Astrocyte of the cerebellum (primary cell): Measurements from ENCODE around the gene PLXDC1.

Experiments
- DNase-seq: peaks from one replicate; pipeline ENCODE4 v3.0.0-alpha.2; 2011; ENCODE audit warnings: low read depth
- H3K4me3 ChIP-seq: 2 replicates; pipeline ENCODE4 v1.5.1; 2011; ENCODE audit warnings: mild to moderate bottlenecking, low read depth, low read length, moderate library complexity
- CTCF ChIP-seq: IDR thresholded peaks from 2 replicates; pipeline ENCODE4 v1.5.1; 2012; ENCODE audit warnings: low read length, low read depth, moderate library complexity, mild to moderate bottlenecking; ENCODE audit errors: missing control alignments
- in situ Hi-C: cut with HindIII; loops from 2 replicates; pipeline ENCODE4 v1.10.0; 2017; ENCODE audit warnings: low sequenced_read_pairs

PLXDC1 gene

DNA sequence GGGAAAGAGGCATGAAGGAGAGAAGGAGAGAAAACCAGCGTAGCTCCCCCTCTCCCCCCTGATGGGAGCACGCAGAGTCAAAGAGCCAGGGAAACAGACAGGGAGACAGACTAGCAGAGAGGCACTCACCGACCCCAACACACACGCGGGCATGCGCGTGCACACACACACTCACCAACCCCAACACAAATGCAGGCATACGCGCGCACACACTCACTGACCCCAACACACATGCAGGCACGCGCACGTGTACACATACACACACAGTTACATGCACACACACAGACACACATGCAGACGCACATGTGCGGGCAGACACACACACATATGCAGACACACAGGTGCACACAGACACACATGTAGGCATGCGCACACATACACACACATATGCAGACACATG, 41.5 kb upstream of the PLXDC1 start:
- TF ChIP-seq CTCF, result no peak
- no peak overlapping the region for H3K4me3 ChIP-seq
- in situ Hi-C loops, result no loop called here
- no peak for DNase-seq

DNA sequence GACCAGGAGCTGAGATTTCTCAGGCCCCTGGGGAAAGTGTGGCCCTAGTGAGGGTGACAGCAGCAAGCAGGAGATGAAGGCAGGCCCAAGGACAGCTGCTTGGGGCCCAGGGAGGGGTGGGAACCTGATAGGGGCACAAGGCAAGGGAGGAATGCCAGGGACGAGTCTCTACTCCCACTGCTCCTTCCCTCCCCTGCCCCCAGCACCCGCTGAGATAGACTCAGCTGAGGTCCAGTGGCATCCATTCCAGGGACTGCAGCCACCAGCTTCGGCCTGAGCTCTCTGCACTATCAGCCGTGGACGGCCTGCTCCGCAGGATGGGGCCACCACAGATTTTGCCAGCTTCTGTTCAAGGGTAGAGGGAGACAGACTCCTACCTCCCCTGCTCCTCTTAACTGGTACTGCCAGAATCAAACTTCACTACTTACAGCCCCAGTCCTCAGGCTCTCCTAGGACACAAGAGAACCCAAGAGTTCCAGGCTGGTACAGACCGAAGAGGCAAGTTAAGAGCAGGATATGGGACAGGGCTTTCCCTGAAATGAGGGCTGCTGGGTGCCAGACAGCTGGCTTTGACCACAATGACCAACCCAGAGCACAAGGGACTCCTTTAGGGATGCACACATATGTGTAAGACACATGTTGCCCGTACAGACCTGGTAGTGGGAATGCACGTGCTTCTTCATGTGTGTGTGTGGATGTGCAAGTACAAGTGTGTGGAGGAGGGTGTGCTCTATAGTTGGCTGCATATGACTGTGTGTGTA, 40.5 kb upstream of the PLXDC1 start:
- in situ Hi-C loops, result no loop called here
- no peak overlapping the region for H3K4me3 ChIP-seq

DNA sequence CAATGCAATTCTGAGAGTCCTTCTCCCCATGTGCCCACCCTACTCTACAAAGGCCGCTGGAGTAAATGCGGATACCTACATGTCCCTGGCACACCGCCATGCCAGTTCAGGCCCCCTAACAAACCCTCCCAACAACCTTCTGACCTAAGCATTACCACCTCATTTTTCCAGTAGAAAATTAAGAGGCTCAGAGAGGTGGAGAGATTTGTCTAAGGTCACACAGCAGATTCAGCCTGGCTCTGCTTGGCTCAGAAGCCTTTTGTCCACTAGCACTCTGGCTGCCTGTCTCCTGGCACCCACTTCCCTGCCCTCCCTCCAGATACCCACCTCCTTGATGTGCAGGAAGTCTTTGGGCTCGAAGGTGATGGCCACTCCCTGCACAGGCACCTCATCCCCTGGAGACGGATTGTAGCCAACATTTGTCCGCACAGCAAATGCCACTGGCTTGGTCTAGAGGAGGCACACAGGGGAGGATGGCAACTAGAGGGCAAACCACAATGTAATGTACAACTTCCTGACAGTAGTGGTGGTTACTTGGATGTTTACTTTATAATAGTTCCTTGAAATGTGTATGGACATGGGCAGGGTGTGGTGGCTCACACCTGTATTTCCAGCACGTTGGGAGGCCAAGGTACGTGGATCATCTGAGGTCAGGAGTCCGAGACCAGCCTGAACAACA, 35.9 kb upstream of the PLXDC1 start:
- no peak overlapping the region for H3K4me3 ChIP-seq
- in situ Hi-C loops, result no loop called here
- TF ChIP-seq CTCF, result no peak
- no peak for DNase-seq

More for the DNA sequence above, 40.5 kb upstream of the PLXDC1 start:
- DNase-seq, result no peak
- TF ChIP-seq CTCF, result no peak

DNA sequence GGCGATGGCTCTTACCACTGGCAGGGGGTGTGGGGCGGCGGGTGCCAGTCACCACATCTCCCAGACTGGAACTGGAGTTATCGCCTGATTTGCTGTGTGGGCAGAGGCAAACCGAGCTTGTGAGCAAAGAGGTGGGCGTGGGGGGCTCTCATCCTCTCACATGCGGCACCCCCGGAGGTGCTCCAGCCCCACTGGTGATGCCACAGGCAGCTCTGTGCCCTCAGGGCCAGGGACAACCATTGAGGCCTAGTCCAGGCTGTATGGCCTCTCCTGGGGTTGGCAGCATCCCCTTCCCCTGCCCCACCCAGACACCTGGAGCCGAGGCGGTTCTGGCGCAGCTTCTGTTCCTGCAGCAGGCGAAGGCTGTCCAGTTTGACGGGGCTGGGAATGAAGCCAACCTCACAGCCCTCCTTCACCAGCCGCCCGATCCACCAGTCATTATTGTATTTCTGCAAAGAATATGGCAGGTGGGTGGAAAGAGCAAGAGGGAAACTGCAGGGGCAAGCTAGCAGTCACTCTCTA, 35.1 kb upstream of the PLXDC1 start:
- DNase-seq, result no peak
- TF ChIP-seq CTCF, result no peak
- no peak overlapping the region for H3K4me3 ChIP-seq
- in situ Hi-C loops, result no loop called here

DNA sequence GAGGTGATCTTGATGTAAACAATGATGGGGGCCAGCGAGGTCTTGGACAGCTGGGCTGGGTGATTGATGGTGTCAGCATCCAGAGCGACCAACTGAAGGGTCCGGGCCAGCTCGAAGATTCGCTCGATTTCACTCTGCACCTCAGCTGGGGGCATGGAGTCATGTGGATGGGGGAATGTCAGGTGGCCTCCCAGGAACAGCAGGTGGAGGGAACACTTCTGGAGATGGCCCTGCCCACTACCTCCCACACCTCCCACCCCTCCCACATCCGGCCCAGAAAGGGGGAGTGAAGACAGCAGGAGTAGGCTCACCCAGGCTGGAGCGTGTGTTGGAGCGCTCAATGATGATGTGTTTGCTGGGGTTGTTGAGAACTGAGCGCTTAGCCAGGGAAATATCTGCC, 32.3 kb upstream of the PLXDC1 start:
- TF ChIP-seq CTCF, result no peak
- no peak for DNase-seq
- no peak overlapping the region for H3K4me3 ChIP-seq
- in situ Hi-C loops, result no loop called here

DNA sequence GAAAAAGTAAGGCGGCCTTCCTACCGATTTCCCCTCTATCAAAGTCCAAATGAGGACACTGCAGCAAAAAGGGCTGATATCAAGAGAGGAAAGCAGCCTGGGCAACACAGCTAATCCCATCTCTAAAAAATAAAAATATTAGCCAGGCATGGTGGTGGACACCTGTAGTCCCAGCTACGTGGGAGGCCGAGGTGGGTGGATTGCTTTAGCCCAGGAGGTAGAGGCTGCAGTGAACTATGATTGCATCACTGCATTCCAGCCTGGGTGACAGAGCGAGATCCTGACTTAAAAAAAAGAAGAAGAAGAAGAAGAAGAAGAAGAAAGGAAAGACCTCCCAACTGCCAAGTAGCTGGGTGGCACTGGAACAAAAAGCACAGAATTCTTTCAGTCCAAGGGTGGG, 31.6 kb upstream of the PLXDC1 start:
- DNase-seq, result no peak
- H3K4me3 ChIP-seq, result no peak overlapping the region
- TF ChIP-seq CTCF, result no peak
- in situ Hi-C loops, result no loop called here
